Nephron progenitor cell (in vitro differentiated cells): ENCODE data around the gene RAD54L.
A peak's percentile ranks its signal among the peaks of the same experiment; 100 is the strongest.
"Not testable (repeated sequence)": the region's sequence is repeated elsewhere in the genome, so short reads cannot be mapped to it uniquely, and the experiment has no call there.

Source experiments
- DNase-seq: peaks from one replicate; pipeline ENCODE4 v3.0.0; 2021
- H3K27ac Mint-ChIP-seq: 2 replicates; pipeline ENCODE4 v1.8.0; 2021; ENCODE audit warnings: mild to moderate bottlenecking, moderate library complexity, mixed read lengths
- H3K27me3 Mint-ChIP-seq: 2 replicates; pipeline ENCODE4 v1.8.0; 2021; ENCODE audit warnings: mild to moderate bottlenecking, low read depth, mixed read lengths; ENCODE audit not compliant: poor library complexity
- H3K36me3 Mint-ChIP-seq: 2 replicates; pipeline ENCODE4 v1.8.0; 2021; ENCODE audit warnings: low read depth, mixed read lengths
- H3K4me1 Mint-ChIP-seq: 2 replicates; pipeline ENCODE4 v1.8.0; 2021; ENCODE audit warnings: mixed read lengths
- H3K4me3 Mint-ChIP-seq: 2 replicates; pipeline ENCODE4 v1.8.0; 2021; ENCODE audit warnings: mild to moderate bottlenecking, moderate library complexity, mixed read lengths
- H3K9me3 Mint-ChIP-seq: 2 replicates; pipeline ENCODE4 v1.8.0; 2021; ENCODE audit warnings: mild to moderate bottlenecking, moderate library complexity, mixed read lengths
- CTCF ChIP-seq: fragments of 200-600 bp; sonication (generic); IDR thresholded peaks from 2 replicates; pipeline ENCODE4 v1.5.0; 2021; ENCODE audit warnings: antibody characterized with exemption

Gene RAD54L

GRCh38 chr1:46224966-46225365 lies 22.6 kb upstream of the RAD54L start:
- Mint-ChIP-seq H3K9me3 (no peaks in the 10 kb centered on the region), H3K27me3 (peaks cover 3% of the 10 kb centered on the region), H3K36me3 (no peaks in the 10 kb centered on the region), H3K4me1 (peaks cover 43% of the 10 kb centered on the region), H3K4me3 (no peak overlapping the region), H3K27ac (no peak overlapping the region)
- TF ChIP-seq CTCF: no peak
- no peak for DNase-seq

DNA sequence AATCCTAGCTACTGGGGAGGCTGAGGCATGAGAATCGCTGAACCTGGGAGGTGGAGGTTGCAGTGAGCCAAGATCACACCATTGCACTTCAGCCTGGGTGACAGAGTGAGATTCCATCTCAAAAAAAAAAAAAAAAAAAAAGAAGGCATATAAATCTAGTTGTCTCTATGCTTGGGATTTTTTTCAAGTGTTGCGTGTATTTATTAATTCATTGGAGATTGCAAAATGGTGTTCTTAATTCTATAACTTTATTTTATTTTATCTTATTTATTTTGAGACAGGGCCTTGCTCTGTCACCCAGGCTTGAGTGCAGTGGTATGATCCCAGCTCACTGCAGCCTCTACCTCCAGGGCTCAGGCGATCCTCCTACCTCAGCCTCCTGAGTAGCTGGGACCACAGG lies 16.3 kb upstream of the RAD54L start:
- not testable (repeated sequence) for H3K27ac Mint-ChIP-seq, H3K27me3 Mint-ChIP-seq, H3K4me3 Mint-ChIP-seq, DNase-seq, H3K36me3 Mint-ChIP-seq, H3K9me3 Mint-ChIP-seq, H3K4me1 Mint-ChIP-seq

DNA sequence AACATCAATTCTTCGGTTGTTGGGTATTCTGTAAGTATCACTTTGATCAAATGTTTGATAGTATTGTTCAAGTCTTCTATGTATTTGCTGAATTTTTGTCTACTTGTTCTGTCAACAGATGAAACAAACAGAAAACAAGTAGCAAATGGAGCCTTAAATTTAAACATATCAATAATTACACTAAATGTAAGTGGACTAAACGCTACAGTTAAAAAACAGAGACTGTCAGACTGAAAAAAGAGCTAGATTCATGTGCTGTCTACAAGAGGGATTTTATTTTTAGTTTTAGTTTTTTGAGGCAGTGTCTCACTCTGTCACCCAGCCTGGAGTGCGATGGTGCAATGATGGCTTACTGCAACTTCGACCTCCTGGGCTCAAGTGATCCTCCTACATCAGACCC lies 10.7 kb upstream of the RAD54L start:
- Mint-ChIP-seq H3K27me3 (no peaks in the 10 kb centered on the region), H3K4me1 (no peaks in the 10 kb centered on the region), H3K27ac (no peak overlapping the region), H3K9me3 (peaks cover 37% of the 10 kb centered on the region), H3K36me3 (peaks cover 14% of the 10 kb centered on the region), H3K4me3 (no peak overlapping the region)
- TF ChIP-seq CTCF: no peak
- no peak for DNase-seq

DNA sequence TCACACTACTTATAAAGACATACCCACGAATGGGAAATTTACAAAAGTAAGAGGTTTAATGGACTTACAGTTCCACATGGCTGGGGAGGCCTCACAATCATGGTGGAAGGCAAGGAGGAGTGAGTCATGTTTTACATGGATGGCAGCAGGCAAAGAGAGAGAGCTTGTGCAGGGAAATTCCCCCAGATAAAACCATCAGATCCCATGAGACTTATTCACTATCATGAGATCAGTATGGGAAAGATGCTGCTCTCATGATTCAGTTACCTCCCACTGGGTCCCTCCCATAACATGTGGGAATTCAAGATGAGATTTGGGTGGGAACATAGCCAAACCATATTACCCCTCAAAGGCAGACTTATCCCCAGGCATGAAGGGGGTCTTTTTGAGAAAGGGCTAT lies 8.7 kb upstream of the RAD54L start:
- DNase-seq, H3K4me3 Mint-ChIP-seq, H3K4me1 Mint-ChIP-seq, H3K27ac Mint-ChIP-seq, H3K27me3 Mint-ChIP-seq: not testable (repeated sequence)
- Mint-ChIP-seq H3K9me3 (peaks cover 46% of the 10 kb centered on the region), H3K36me3 (peaks cover 14% of the 10 kb centered on the region)

DNA sequence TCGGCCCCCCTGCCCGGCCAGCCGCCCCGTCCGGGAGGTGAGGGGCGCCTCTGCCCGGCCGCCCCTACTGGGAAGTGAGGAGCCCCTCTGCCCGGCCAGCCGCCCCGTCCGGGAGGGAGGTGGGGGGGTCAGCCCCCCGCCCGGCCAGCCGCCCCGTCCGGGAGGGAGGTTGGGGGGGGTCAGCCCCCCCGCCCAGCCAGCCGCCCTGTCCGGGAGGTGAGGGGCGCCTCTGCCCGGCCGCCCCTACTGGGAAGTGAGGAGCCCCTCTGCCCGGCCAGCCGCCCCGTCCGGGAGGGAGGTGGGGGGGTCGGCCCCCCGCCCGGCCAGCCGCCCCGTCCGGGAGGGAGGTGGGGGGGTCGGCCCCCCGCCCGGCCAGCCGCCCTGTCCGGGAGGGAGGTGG lies 5.8 kb upstream of the RAD54L start:
- H3K27ac Mint-ChIP-seq, H3K4me3 Mint-ChIP-seq, DNase-seq, H3K4me1 Mint-ChIP-seq, H3K27me3 Mint-ChIP-seq: not testable (repeated sequence)
- H3K9me3 Mint-ChIP-seq: peaks cover 41% of the 10 kb centered on the region
- H3K36me3 Mint-ChIP-seq: peaks cover 14% of the 10 kb centered on the region

DNA sequence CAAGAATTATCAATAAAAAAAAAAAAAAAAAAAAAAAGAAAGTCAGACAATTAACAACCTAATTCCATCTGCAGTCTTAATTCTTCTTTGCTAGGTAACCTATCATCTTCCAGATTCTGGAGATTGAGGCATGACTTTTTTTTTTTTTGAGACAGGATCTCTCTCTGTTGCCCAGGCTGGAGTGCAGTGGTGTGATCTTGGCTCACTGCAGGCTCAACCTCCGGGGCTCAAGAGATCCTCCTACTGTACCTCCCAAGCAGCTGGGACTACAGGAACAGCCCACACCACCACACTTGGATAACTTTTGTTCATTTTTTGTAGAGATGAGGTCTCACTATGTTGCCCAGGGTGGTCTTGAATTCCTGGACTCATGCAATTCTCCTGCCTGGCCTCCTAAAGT lies 4.6 kb upstream of the RAD54L start:
- no peak for TF ChIP-seq CTCF
- no peak for DNase-seq
- H3K36me3 Mint-ChIP-seq: peaks cover 14% of the 10 kb centered on the region
- no peak overlapping the region for H3K27ac Mint-ChIP-seq
- peaks cover 10% of the 10 kb centered on the region for H3K4me1 Mint-ChIP-seq
- no peak overlapping the region for H3K4me3 Mint-ChIP-seq
- no peaks in the 10 kb centered on the region for H3K27me3 Mint-ChIP-seq
- peaks cover 31% of the 10 kb centered on the region for H3K9me3 Mint-ChIP-seq

GRCh38 chr1:46243831-46244230 lies 3.7 kb upstream of the RAD54L start:
- peaks cover 22% of the 10 kb centered on the region for H3K9me3 Mint-ChIP-seq
- not testable (repeated sequence) for H3K27me3 Mint-ChIP-seq, H3K36me3 Mint-ChIP-seq, H3K27ac Mint-ChIP-seq, DNase-seq, H3K4me3 Mint-ChIP-seq
- peaks cover 19% of the 10 kb centered on the region for H3K4me1 Mint-ChIP-seq

GRCh38 chr1:46244656-46245371 lies 2.7 kb upstream of the RAD54L start:
- no peak overlapping the region for H3K27ac Mint-ChIP-seq
- peaks cover 2% of the 10 kb centered on the region for H3K36me3 Mint-ChIP-seq
- no peak overlapping the region for H3K4me3 Mint-ChIP-seq
- no peak for DNase-seq
- H3K4me1 Mint-ChIP-seq: peaks cover 28% of the 10 kb centered on the region
- H3K9me3 Mint-ChIP-seq: peaks cover 12% of the 10 kb centered on the region
- H3K27me3 Mint-ChIP-seq: no peaks in the 10 kb centered on the region
- TF ChIP-seq CTCF: peak; percentile 18

DNA sequence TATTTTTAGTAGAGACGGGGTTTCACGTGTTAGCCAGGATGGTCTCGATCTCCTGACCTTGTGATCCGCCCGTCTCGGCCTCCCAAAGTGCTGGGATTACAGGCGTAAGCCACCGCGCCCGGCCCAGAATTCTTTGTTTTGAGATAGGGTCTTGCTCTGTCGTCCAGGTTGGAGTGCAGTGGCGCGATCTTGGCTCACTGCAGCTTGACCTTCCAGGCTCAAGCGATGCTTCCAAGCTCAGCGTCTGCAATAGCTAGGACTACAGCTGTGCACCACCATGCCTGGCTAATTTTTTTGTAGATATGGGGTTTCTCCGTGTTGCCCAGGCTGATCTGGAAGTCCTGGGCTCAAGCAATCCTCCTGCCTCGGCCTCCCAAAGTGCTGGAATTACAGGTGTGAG lies 1.4 kb upstream of the RAD54L start:
- DNase-seq, H3K4me3 Mint-ChIP-seq, H3K9me3 Mint-ChIP-seq, H3K27ac Mint-ChIP-seq, H3K27me3 Mint-ChIP-seq: not testable (repeated sequence)
- H3K36me3 Mint-ChIP-seq: peaks cover 11% of the 10 kb centered on the region
- peaks cover 29% of the 10 kb centered on the region for H3K4me1 Mint-ChIP-seq
